SK-MEL-5 (cell line): ENCODE results near the gene USP20. TPM values are rescaled to one million over a fixed set of nuclear protein-coding genes. Genes with fewer than 3 reads are reported as not detected.
"Not testable (repeated sequence)": the region's sequence is repeated elsewhere in the genome, so short reads cannot be mapped to it uniquely, and the experiment has no call there.

ENCODE experiments used
- DNase-seq: peaks from one replicate; pipeline ENCODE4 v3.0.0-alpha.2; 2016; ENCODE audit warnings: low read depth, low spot score
- in situ Hi-C: cut with HindIII; loops from 2 replicates; pipeline ENCODE4 v1.10.0; 2016; ENCODE audit warnings: low sequenced_read_pairs, high pct_unique_total_duplicates, low pct_unique_long_range_greater_than_20kb
- total RNA-seq: library from RNA; depleted of rRNA; stranded (reverse); fragments of >200 nt; shearing (Covaris generic); gene quantifications from 2 replicates; pipeline ENCODE4 v1.2.3, GENCODE V29; 2014

Gene USP20
- total RNA-seq, 1 experiment from 2014 or later, result 3.7 TPM

DNA sequence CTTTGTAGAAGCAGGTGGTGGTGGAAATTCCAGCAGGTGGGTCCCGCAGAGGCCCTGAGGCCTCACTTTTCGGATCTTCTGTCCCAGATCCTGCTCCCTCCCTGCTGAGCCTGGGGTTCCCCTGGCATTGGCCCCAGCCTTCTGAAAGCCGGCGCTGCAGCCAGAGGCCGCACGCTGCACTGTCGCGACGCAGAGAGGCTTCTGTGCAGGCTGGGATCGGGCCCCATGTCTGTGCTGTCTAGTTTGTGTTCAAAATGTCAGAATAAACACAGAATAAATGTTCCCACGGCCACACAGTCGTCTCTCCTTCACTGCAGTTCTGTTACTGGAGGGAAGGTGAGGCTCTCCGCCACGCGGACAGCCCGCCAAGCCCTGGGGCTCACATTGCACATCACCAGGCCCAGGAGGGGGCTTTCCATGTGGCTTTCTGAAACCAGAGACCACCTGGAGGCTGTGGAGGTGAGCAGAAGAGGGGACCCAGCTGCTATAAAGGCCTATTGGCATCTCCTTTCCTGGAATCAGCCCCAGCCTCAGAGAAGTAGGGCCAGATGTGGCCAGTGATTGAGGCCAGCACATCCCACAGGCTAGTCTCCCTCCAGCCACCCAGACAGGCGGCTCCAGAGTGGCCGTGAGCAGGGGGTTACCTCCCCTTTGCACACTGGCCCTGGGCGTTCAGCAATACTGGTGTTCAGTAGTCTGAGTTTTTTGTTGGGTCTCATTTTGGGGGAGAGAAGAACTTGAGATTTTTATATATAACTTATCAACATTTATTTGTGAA, 46.5 kb downstream of the USP20 start:
- in situ Hi-C loops, result no loop called here
- no peak for DNase-seq

DNA sequence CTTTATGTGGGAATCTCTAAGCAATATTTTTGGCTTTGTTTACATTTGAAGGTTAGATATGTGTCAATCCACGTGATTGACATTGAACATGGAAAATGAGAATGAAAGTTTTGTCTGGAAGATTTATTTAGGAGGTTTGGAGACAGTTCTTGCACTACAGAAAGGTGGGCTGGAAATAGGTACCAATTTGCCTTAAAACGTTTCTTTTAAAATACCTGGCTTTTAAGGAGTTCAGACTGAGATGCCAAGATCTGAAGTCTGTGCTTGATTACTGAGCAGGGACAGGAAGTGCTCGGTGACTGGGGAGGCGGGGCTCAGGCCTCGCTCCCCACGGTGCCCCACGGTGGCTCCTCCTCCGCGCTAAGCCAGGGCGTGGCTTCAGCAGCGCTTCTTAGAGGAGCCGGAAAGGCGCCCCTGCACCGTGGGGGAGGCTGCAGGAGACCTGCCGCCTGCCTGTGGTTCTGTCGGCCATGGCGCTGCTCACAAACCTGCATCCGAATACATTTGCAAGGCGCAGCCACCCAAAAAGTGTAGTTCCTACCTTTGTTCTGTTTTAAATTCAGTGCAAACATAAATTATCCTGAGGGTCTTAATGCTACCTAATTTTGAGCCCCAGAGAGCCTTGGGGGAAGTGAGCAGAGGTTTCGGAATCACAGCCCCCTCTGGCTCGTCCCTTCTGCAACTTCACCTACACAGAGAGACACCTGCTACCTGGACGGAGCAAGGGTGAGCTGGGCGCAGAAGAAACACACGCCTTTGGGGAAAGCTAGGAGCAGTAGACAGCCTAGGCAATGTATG, 49.2 kb downstream of the USP20 start:
- peak; percentile 85 for DNase-seq
- in situ Hi-C loops, result no loop called here

DNA sequence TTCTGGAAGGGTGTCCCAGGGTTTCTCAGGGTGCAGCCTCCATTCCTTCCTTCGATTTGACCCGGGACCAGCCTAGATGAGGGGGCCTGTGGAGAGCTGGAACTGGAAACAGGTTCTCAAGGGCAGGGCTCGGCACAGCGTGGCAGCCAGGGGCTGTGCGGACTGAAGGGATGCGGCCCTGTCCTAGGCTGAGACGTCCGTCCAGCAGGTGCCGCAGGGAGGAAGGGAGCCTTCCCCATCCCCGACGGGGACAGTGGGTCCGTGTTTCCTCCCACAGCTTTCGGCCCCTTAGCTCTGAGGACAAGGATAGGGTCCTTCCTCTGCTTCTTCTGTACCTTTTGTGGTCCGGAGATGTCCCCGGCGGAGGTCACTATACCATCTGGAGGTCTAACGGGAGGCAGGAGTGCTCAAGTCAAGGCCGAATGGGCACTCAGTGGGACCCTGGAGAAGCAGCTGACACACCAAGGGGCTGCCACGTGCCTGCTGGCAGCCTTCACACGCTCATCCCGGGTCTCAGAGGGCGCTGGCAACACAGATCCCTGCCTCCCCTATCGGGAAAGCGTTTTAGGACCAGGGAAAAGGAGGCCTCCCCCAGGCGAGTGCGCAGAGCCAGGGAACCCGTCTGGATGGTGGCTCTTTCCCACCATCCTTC, 49.9 kb downstream of the USP20 start:
- peak; percentile 14 for DNase-seq
- in situ Hi-C loops, result no loop called here

DNA sequence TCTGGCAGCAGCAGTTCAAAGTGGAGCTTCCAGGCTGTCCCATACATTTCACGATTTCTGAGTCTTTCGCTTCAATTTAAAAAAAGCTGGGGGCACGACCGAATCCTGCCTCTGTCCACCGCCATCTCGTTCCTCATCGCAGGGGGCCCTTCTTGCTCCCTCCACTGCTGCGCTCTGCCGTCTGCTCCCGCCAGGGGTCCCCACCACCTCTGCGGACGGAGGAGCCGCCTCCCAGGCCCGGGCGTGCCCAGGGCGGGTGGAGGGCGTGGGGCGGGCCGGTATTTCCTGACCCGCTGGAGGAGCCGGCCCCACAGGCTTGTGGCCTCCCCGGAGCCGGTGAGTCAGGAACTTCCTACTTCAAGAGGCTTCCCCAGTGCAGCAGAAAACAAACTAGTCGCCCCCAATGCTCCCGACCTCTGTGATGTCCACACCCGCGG, 50.4 kb downstream of the USP20 start:
- in situ Hi-C loops, result no loop called here
- DNase-seq, result peak; percentile 84

DNA sequence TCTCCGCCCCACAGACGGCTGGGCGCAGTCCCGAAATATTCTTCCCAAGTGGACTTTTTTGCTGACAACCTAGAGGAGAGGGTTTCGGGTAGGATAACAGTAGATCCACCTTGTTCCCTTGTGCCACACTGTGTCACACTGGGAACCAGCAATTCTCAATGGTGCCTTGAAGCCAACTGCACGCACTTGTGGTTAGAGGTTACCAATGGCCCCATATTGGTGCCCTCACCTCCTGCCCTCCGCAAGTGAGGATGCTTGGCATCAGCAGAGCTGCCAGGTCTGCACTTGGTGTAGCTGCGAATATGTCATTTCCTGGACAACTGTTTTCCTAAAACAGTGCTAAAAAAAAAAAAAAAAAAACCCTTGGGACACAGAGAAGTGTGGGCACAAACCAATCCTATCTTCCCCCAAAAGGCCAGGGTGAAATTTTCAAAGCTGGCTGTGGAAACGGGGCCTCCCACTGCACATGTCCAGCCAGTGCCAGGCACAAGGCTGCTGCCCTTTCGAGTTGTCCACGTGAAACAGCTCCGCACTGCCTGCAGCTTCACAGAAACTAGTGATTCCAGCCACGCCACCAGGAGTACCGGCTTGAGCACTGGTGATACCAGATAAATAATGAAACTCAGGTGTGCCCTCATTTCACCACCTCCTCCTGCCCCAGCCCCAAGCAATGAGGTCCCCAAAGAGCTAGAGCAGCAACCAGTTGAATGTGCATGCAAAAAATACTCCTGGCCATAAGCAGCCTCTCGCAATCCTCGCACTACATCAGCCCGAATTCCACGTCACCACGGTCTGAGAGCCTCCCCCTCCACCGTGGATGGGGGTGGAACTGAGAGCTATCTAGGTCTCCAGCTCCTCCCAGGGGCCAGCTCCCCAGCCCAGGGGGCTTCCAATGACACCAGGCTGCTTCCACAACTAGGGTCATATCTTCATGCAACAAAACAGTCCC, 51.2 kb downstream of the USP20 start:
- no peak for DNase-seq
- in situ Hi-C loops, result no loop called here

DNA sequence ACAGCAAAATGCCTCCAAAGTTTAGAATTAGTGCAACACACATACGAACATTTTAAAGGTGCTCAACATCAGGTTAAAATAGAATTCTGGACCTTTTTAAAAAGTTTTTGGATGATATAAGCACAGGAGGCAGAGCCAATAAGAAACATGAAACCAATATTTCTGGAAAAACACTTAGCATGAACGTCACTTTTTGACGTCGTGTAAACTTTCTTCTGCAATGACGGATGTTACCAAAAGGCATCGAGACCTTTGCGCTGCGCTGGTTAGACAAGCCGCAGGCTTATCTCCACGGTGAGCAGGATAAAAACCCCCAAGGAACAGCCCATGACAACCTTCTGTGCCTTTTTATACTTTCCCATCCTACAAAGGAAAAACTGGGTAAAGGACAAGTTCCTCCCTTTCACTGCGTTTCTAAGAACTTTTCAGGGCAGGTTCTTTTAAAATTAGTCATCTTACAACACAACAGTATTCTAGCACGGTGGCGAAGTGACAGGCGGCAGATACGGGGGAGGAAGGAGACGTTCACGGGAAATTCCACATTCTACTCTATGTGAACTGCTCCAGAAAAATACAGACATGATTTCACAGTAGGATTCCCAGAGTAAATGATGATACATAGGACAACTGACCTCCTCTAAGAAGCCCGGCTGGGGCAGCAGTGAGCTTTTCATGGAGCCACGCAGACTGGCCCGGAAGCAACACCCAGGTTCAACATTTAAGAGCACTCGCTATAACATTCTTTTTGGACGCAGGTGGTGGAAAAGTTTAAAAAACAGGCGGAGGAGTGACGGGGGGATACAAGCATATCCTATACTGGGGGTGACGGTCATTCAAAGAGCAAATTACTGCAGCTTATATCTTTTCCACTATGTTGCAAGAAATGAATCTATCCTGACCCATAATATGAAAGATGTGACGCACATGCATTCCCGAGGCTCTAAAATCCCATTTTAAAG, 52.4 kb downstream of the USP20 start:
- DNase-seq, result no peak
- in situ Hi-C loops, result no loop called here

DNA sequence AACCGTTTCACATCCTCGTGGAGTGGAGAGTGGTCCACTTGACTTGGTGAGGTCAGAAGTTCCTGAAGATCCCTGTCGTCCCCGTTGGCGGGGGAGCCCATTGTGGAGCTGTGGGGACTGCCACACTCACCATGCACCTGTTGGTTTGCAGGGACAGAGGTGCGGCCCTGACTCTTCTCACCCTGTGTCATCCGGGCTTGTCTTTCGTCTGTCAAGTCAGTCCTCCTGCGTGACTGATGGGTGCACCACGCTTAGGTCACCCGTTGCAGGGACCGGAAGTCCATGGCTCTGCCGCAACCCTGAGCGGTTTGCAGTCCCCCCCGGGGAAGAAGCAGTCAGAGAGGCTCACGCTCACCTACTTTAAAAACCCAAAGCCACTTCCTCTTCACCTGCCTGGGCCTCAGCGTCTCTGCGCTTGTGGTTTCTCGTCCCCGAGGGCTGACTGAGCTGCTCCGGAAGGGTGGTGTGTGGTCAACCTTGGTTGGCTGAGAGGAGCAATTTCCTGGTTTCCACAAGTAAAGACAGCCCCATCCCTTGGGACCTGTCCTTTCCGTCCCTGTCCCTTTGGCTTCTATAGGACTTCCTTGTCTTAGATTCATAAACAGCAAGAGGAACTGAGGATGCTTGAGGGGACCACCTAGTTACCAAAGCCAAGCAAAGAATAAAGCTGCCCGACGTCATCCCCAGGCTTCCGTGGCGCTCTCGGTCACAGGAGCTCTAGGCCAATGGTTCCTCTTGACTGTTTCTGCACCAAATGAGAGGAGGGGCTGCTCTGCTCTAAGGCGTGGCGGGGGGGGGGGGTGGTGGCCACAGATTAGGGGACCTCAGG, 53.2 kb downstream of the USP20 start:
- in situ Hi-C loops, result no loop called here
- DNase-seq, result no peak

DNA sequence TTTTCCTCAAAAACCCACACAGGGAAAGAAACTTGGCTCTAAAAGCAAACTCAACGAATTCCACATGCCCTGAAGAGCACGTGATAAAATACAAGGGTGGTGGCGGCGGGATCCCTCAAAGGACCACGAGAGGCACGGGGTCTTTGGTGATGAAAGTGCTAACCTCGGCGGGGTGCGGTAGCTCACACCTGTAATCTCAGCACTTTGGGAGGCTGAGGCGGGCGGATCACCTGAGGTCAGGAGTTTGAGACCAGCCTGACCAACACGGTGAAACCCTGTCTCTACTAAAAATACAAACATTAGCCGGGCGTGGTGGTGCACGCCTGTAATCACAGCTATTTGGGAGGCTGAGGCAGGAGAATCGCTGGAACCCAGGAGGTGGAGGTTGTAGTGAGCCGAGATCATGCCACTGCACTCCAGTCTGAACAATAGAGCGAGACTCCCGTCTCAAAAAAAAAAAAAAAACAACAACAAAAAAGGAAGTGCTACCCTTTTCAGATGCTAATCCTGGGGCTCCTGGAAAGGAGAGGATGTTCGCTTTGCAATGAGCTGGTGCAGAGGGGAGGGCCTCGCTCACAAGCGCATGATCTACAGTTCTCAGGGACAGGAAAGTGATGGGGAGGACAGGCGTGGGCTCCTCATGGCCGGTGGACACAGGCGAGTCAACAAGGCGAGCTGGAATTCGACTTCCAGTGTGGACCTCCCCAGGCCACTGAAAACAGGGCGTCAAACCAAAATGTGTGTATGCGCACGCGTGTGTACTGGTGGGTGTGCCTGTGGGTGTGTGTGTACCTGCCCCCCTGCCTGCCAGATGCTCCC, 54.1 kb downstream of the USP20 start:
- in situ Hi-C loops, result no loop called here
- no peak for DNase-seq

DNA sequence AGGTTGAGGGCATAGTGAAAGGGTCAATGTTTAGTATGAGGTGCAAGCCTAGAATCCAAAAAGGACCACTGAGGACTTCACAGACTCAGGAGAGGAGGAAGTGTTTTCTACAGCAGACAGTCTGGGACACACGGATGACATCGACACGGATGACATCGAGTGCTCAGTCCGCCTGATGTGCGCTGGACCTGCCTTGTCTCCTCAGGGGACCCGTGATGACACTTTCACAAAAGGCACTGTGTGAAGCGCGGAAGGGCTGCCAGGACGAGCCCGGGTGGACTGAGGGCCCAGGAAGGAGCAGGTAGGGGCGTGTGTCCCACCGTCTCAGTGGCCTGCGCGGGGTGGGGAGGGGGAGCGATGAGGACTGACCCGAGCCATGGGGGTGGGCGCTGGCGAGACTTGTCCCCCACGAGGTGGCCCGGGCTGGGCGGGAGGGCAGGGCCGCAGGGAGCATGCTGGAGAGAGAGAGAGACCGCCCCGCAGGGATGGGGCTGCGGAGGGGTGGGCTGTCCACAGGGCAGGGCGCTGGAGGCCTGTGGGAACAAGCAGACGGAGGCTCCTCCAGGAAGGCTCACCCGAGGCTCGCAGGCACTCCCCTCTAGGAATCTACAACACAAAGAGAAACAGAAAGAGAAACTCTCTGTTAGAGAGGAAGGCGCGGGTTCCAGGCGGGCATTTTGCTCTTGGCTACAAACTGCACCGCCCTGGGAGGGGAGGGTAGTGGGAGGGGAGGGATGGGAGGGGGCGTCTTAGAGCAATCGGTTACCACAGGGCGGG, 54.9 kb downstream of the USP20 start:
- in situ Hi-C loops, result no loop called here
- DNase-seq, result no peak

DNA sequence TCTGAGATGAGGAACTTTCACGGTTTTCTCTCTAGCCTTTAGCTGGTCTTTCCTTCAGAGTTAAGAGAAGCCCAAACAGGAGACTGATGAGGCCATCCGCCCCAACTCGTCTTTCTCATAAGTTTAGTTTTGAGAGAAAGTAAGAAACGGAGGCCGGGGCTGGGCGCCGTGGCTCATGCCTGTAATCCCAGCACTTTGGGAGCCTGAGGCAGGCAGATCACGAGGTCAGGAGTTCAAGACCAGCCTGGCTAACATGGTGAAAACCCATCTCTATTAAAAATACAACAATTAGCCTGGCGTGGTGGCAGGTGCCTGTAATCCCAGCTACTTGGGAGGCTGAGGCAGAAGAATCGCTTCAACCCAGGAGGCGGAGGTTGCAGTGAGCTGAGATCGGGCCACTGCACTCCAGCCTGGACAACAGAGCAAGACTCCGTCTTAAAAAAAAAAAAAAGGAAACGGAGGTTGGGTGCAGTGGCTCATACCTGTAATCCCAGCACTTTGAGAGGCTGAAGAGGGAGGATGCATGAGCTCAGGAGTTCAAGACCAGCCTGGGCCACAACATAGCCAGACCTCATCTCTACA, 55.6 kb downstream of the USP20 start:
- DNase-seq, in situ Hi-C loops: not testable (repeated sequence)

DNA sequence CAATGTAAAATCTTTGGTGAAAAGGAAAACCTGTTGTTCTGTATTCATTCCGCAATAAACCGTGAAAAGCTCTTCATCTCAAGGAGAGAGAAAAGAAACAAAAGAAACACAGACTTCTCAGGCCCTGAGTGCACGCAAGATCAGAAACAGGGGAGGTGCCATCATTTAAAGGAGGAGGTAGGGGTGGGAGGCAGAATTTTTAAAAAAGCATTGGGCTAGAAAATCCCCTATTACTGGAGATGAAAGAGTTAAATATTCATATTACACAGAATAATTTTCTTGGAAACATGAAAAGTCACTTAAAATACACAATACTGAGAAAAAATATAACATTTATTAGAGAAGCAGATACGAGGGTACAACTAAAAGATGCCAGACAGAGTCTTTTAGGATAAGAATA, 56.3 kb downstream of the USP20 start:
- in situ Hi-C loops, result no loop called here
- no peak for DNase-seq

DNA sequence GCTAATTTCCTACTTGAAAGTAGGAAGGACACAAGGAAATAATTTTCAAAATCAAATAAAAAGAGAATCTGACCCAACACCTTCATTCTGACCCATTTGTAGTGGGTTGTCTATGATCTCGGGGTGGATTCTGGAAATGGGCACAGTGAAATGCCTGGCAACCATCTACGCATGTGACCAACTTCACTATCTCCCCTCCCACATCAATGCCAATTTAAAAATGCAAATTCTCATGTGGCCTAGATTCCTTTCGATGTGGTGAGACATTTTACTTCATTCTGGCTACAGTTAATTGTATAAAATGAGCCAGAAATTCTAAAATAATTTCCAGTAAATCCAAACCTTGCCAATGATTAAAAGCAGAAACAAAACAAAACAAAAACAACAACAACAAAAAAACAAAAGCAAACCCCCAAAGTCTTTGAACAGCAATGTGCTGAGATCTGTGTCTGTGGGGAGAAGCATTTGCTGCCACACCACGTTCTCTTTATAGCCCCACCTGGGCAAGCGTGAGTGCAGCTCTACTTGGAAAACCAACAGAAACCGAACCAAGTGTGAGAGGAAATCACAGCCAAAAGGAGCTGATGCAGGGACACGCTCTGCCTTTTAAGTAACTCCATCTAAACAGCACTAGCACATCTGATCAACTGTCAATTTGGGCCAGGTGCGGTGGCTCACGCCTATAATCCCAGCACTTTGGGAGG, 59.0 kb downstream of the USP20 start:
- in situ Hi-C loops, result no loop called here
- no peak for DNase-seq
